NT2/D1 (cell line): ENCODE results near the gene NEURL4.

Experiments
- SUZ12 ChIP-seq: IDR thresholded peaks from 2 replicates; pipeline ENCODE4 v1.6.1; 2011; ENCODE audit not compliant: insufficient read length, insufficient read depth; ENCODE audit errors: extremely low read depth
- YY1 ChIP-seq: IDR thresholded peaks from 2 replicates; pipeline ENCODE4 v1.6.1; 2011; ENCODE audit not compliant: insufficient read length, insufficient read depth

DNA sequence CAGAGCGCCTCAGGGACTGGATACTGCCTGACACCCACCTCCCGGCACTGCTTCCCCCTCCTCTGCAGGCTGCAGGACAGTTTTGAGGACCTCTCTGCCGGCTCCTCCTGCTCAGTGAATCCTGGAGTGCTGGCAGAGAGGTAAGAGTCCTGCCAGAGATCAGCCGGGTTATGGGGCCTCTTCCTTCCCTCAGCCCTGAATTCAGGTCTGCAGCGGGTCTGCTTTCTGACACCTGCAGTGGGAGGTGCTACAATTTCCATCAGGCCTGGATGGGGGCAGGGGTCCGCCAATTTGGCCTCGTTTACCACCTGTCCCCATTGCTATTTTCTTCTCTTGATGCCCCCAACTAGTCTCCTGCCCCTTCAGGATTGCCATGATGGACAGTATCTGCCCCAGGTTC, 3.0 kb upstream of the NEURL4 start:
- no peak for TF ChIP-seq YY1
- TF ChIP-seq SUZ12, result no peak
